Activated effector memory CD4-positive, alpha-beta T cell treated with Interleukin-2 at 50 U/mL for 16 hours (primary cell): ENCODE measurements around the gene NFATC1.

Source experiments
- DNase-seq: peaks from one replicate; pipeline ENCODE4 v3.0.0-alpha.2; 2020

Gene NFATC1

GRCh38 chr18:79395761-79396404, at the start of gene NFATC1:
Gene NFATC1, plus strand, starts transcription at chr18:79395930. Its CDS starts 295 bp downstream, at chr18:79396225.
- DNase-seq, result no peak

DNA sequence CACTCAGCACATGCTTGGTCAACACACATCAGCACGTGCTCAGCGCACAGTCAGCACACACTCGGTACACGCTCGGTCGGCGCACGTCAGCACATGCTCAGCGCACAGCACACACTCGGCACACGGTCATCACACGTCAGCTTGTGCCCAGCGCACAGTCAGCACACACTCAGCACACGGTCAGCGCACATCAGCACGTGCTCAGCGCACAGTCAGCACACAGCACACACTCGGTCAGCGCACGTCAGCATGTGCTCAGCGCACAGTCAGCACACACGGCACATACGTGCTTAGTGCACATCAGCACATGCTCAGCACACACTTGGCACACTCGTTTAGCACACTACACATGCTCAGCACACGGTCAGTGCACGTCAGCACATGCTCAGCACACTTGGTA, 49.7 kb upstream of the NFATC1 start:
- no peak for DNase-seq

- DNase-seq, result no peak
These were observed 47.7 kb upstream of the NFATC1 start for GRCh38 chr18:79348066-79348465.

DNA sequence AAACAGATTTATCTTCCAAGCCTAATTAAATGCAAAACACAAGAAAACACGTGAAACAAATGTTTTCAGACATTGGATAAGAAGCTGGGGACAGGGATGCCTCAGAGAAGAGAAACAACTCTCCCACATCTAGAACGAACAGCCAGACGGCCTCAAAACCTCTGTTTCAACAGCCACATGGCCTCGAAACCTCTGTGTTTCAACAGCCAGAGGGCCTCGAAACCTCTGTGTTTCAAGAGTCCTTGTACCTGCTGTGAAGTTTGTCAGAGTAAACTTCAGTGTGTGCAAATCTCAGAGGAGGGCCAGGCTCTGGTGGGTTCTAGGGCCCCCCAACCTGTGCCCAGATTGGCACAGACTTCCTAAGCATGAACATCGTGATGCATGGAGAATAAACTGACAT, 43.3 kb upstream of the NFATC1 start:
- DNase-seq, result no peak

- DNase-seq, result no peak
These were observed 42.5 kb upstream of the NFATC1 start for GRCh38 chr18:79353267-79353666.

DNA sequence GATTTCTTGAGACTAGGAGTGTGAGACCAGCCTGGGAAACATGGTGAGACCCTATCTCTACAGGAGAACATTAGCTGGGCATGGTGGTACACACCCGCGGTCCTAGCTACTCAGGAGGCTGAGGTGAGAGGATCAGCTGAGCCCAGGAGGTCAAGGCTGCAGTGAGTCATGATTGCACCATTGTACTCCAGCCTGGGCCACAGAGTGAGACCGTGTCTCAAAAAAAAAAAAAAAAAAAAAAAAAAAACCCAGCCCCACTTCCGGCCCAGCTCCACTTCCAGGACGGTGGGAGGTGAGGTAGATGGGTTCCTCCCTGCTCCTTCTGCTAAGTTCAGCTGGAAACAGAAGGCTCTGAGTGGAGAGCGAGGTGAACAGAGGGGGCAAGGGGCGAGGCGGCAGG, 41.4 kb upstream of the NFATC1 start:
- DNase-seq, result no peak

- DNase-seq, result no peak
These were observed 40.0 kb upstream of the NFATC1 start for GRCh38 chr18:79355433-79356335.

GRCh38 chr18:79356435-79356834, 39.3 kb upstream of the NFATC1 start:
- DNase-seq, result no peak

DNA sequence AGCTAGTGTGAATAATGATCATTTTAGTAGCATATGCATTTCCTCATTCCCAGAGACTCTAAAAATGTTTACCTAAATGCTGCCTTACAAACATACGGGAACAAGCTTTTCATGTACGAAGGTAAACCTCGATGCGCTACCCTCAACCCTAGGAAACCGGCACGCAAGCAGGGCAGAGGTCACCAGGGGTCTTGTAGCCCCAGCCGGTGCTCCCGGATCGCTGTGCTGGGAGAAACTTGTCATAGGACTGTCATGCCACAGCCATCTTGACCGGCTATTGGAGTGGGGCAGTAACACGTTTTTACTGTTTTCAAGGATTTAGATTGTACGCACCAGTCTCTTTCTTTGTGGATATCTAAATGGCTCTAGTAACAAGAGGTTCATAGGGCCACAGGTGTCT, 34.8 kb upstream of the NFATC1 start:
- no peak for DNase-seq

DNA sequence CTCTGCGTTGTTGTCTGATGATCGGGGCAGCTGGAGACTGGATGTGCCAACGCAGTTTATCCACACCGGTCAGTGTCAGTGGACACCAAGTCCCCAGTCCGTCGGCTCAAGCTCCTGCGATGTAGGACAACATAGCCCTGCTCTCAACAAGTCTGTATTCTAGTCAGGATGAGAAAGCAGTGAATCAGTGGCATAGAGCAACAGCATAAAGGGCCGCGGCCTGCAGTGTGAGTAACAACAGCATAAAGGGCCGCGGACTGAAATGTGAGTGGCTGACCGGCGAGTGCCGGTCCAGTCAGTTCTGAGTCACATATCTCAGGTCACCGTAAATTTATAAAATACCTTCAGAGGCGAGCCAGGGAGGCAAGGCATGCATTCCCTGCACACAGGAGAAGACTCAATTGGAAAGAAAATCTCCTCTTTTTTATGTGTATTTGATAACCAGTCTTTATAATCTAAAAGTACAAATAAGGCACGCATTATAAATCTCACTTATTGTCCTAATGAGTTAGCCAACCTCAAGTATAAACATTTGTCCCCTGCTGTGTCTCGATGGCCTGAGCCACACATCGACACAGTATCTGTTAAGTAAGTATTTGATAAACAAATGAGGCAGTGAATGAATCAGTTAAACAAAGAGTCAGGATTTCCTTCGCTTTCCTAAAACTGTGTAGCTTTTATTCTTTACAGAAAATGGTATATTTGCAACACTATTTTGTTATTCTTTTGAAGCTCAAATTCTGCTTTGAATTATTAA, 33.8 kb upstream of the NFATC1 start:
- DNase-seq, result no peak

DNA sequence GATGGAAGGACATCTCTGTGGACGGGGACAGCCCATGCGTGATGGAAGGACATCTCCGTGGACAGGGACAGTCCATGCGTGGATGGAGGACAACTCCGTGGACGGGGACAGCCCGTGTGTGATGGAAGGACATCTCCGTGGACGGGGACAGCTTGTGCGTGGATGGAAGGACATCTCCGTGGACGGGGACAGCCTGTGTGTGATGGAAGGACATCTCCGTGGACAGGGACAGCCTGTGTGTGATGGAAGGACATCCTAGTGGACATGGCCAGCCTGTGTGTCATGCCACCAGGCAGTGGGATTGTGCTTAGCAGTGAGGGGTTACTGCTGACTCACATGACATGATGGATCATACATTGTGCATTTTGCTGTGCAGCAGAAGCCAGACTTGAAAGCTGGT, 30.0 kb upstream of the NFATC1 start:
- no peak for DNase-seq

GRCh38 chr18:79366177-79367094, 29.3 kb upstream of the NFATC1 start:
- no peak for DNase-seq

- DNase-seq, result no peak
These were observed 28.2 kb upstream of the NFATC1 start for GRCh38 chr18:79367480-79367879.

GRCh38 chr18:79367989-79368388, 27.7 kb upstream of the NFATC1 start:
- no peak for DNase-seq

DNA sequence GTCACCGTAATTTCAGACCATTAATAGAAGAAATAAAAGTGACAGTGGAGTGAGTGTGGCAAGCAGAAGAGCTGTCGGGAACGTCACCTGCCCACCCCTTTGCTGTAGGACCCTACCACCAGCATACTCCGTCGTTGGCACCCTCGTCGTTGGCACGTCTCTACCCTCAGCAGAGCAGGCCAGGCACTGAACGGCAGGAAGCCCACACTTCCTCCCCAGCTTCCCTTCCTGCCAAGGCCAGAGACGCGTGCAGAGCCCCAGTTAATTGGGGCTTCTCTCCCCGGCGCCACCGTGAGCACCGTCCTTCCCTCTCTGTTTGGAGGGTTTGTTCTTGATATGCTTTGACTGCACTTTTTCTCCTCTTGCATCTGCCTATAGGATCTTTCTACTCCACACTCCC, 27.0 kb upstream of the NFATC1 start:
- no peak for DNase-seq

- no peak for DNase-seq
These were observed 24.1 kb upstream of the NFATC1 start for GRCh38 chr18:79371561-79372121.

GRCh38 chr18:79372461-79372860, 23.3 kb upstream of the NFATC1 start:
- no peak for DNase-seq

DNA sequence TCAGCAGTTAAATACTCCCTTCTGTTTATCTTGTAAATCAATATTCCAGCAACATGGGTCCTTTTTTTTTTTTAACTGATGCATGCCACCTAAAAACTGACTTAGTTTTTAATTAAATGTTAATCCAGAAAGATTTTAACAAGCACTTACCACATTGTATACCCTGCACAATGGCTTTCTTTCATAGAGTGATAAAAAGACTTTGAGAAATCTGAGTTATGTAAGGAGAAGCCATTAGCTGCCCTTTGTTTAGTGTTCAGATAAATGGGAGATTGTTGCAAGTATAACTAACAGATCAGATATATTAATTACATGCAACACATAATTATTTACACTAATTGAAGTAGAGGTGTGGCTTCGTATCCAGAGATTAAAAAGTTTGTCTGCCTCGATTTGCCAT, 22.7 kb upstream of the NFATC1 start:
- no peak for DNase-seq

GRCh38 chr18:79373736-79374135, 22.0 kb upstream of the NFATC1 start:
- DNase-seq, result no peak

DNA sequence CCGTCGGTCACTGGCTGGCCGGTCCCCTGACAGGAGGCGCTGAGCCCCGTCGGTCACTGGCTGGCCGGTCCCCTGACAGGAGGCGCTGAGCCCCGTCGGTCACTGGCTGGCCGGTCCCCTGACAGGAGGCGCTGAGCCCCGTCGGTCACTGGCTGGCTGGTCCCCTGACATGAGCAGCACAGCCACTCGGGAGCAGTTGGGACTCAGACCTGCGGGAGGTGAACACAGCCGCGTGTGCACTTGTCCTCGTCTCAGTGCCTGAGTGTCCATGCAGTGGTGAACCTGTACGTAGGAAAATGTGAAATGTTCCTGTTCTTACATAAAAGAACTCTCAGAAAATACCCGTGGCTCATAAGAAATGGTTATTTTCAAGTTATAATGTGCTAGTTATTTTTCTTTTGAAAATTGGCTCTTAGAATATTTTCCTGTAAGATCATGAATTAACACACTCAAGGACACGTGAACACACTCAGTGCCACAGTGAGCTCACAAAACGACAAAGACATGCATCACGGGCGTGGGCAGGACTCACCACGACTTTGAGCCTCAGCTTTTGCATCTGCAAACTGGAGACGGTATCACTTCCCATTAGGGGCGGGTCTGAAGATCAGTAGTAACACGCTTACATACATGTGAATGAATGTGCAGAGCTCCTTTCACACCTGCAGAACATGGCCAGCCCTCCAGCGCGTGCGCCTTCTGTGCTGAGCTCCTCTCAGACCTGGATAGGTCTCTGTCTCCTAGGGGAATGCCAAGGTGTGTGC, 21.1 kb upstream of the NFATC1 start:
- no peak for DNase-seq

DNA sequence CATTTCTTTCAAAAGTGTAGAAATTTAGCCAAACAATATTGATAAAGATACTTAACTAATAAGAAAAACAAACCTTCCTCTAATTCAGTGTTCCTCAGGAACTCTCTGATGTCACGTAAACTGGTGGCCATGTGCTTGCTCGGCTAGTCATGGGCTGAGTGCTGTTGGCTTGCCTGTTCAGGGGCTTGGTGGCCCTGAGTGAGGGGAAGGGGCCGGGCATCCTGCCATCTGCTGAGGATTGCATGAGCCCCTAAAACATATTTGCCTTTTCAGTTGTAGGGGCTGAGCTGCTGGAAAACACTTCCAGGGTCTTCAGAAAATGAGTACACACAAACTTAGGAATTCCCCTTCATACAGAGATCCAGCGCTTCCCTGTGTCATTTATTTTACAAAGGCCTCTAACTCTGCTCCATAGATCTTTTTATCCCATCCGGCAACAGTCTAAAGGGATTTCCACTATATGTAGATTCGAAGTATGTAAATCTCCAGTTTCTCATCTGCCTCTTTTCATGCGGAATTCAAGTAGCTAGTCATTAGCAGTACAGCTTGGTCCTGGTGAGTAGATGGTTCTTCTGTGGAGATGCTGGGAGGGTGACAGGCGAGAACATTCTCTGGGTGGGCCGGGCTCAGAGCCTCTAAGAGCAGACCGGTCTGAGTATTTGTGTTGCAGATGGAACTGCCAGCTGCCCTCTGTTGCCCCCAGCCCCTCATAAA, 20.1 kb upstream of the NFATC1 start:
- no peak for DNase-seq
